HCT116 (cell line): ENCODE results near the gene RMI1. TPM values are rescaled to one million over a fixed set of nuclear protein-coding genes. Genes with fewer than 3 reads are reported as not detected.

Source experiments
- ATAC-seq: fragments of 200-7000 bp; cut with Tn5 transposase; 2 replicates; pipeline ENCODE4 v1.9.1; 2020; ENCODE audit warnings: mild to moderate bottlenecking, moderate library complexity
- BruUV-seq: library from RNA; stranded (reverse); fragments of 400-500 nt; replicated peaks from 2 replicates; lab custom pipeline; 2021; lab: Mats Ljungman, UMichigan
- CTCF ChIA-PET: fragments of 300-600 bp; sonication (Branson Sonifier 250); formaldehyde crosslinking; loops from one replicate; lab custom pipeline; 2021; ENCODE audit warnings: antibody characterized with exemption; lab: Charles Lee
- POLR2A ChIA-PET: fragments of 300-600, 350-600 bp; sonication (Branson Sonifier 250); formaldehyde crosslinking; loops from one replicate; lab custom pipeline; 2021; ENCODE audit warnings: antibody characterized with exemption; lab: Charles Lee
- RAD21 ChIA-PET, 2 experiments: fragments of 300-600 bp; sonication (Branson Sonifier 250); formaldehyde crosslinking; loops; one replicate each; lab custom pipeline; 2023; ENCODE audit warnings: low total read pairs in 2 of 2; ENCODE audit not compliant: uncharacterized antibody in 2 of 2, unreplicated experiment in 2 of 2, low non-redundant PET in 1 of 2; lab: Charles Lee
- DNase-seq: peaks from one replicate; pipeline ENCODE4 v3.0.0-alpha.2; 2010; ENCODE audit warnings: low read depth, low spot score
- H2AFZ ChIP-seq: fragments of 200-600 bp; shearing (Covaris generic), sonication (generic); 2 replicates; pipeline ENCODE4 v1.6.1; 2017; ENCODE audit warnings: low read depth, mixed run types, mixed read lengths, antibody characterized with exemption, low read length; ENCODE audit not compliant: poor library complexity, severe bottlenecking
- H3K27ac ChIP-seq: 2 replicates; pipeline ENCODE4 v1.5.1; 2012; ENCODE audit warnings: low read depth, low read length
- H3K27me3 ChIP-seq: fragments of 200-600 bp; sonication (generic); 2 replicates; pipeline ENCODE4 v1.6.1; 2016; ENCODE audit warnings: mixed run types, low read length, mixed read lengths; ENCODE audit not compliant: insufficient read depth
- H3K36me3 ChIP-seq, 2 experiments: fragments of 200-500 bp in 1 of 2; fragments of 200-600 bp in 1 of 2; sonication (Bioruptor generic) in 1 of 2; sonication (generic) in 1 of 2; 2 replicates each; pipeline versions ENCODE4 v1.5.1 to v1.6.1; 2014 to 2016; ENCODE audit warnings: low read length in 2 of 2, inconsistent platforms in 1 of 2, mixed read lengths in 1 of 2, mixed run types in 1 of 2; ENCODE audit not compliant: insufficient read depth in 2 of 2, control insufficient read depth in 1 of 2
- H3K4me1 ChIP-seq, 2 experiments: fragments of 200-600 bp in 1 of 2; sonication (generic) in 1 of 2; 2 replicates each; pipeline versions ENCODE4 v1.5.1 to v1.6.1; 2012 to 2017; ENCODE audit warnings: low read length in 2 of 2, inconsistent platforms in 1 of 2, mild to moderate bottlenecking in 1 of 2, mixed read lengths in 1 of 2, mixed run types in 1 of 2, moderate library complexity in 1 of 2; ENCODE audit not compliant: insufficient read depth in 2 of 2, control insufficient read depth in 1 of 2
- H3K4me2 ChIP-seq: fragments of 200-600 bp; sonication (generic); 2 replicates; pipeline ENCODE4 v1.6.1; 2017; ENCODE audit warnings: mixed run types, low read length, mixed read lengths
- H3K4me3 ChIP-seq, 2 experiments: fragments of 200-600 bp in 1 of 2; sonication (generic) in 1 of 2; replicated peaks in 1 of 2; 2 replicates each; pipeline ENCODE4 v1.5.1; 2011 to 2016; ENCODE audit warnings: low read length in 2 of 2, control low read depth in 1 of 2, low read depth in 1 of 2, mild to moderate bottlenecking in 1 of 2, mixed read lengths in 1 of 2, mixed run types in 1 of 2
- H3K79me2 ChIP-seq: fragments of 200-600 bp; sonication (generic); 2 replicates; pipeline ENCODE4 v1.6.1; 2017; ENCODE audit warnings: mild to moderate bottlenecking, mixed run types, low read length, moderate library complexity, mixed read lengths; ENCODE audit not compliant: insufficient read depth
- H3K9ac ChIP-seq: fragments of 200-600 bp; sonication (generic); 2 replicates; pipeline ENCODE4 v1.6.1; 2016; ENCODE audit warnings: low read length, mixed read lengths
- H3K9me2 ChIP-seq: fragments of 200-600 bp; sonication (generic), shearing (Covaris generic); 2 replicates; pipeline ENCODE4 v1.6.1; 2017; ENCODE audit warnings: mixed run types, mild to moderate bottlenecking, moderate library complexity; ENCODE audit not compliant: insufficient read depth
- H3K9me3 ChIP-seq, 2 experiments: fragments of 200-500 bp in 1 of 2; fragments of 200-600 bp in 1 of 2; sonication (Bioruptor generic) in 1 of 2; sonication (generic) in 1 of 2; 2 replicates each; pipeline ENCODE4 v1.6.1; 2014 to 2017; ENCODE audit warnings: low read length in 2 of 2, mixed read lengths in 2 of 2, inconsistent platforms in 1 of 2, low read depth in 1 of 2, mild to moderate bottlenecking in 1 of 2, mixed run types in 1 of 2, moderate library complexity in 1 of 2; ENCODE audit not compliant: control insufficient read depth in 1 of 2, insufficient read depth in 1 of 2
- H4K20me1 ChIP-seq: fragments of 200-600 bp; sonication (generic), shearing (Covaris generic); 2 replicates; pipeline ENCODE4 v1.6.1; 2017; ENCODE audit warnings: mixed run types, mild to moderate bottlenecking, moderate library complexity; ENCODE audit not compliant: insufficient read depth
- ATF3 ChIP-seq: IDR thresholded peaks from 2 replicates; pipeline ENCODE4 v1.6.1; 2012
- CEBPB ChIP-seq: IDR thresholded peaks from 2 replicates; pipeline ENCODE4 v1.6.1; 2012; ENCODE audit warnings: low read depth
- CTCF ChIP-seq, 3 experiments: fragments of 200-600 bp in 1 of 3; sonication (generic) in 1 of 3; IDR thresholded peaks in 2 of 3; conservative IDR thresholded peaks in 1 of 3; 2 replicates each; pipeline ENCODE4 v1.5.1; 2012 to 2017; ENCODE audit warnings: low read depth in 2 of 3, low read length in 2 of 3, antibody characterized with exemption in 1 of 3, borderline replicate concordance in 1 of 3, control low read depth in 1 of 3, mild to moderate bottlenecking in 1 of 3, mixed read lengths in 1 of 3, mixed run types in 1 of 3, moderate library complexity in 1 of 3; ENCODE audit not compliant: insufficient read depth in 1 of 3
- EGR1 ChIP-seq: IDR thresholded peaks from 2 replicates; pipeline ENCODE4 v1.6.1; 2012; ENCODE audit warnings: low read depth
- ELF1 ChIP-seq: IDR thresholded peaks from 2 replicates; pipeline ENCODE4 v1.6.1; 2012; ENCODE audit warnings: low read depth, borderline replicate concordance
- EZH2 ChIP-seq: fragments of 200-600 bp; sonication (generic); IDR thresholded peaks from 2 replicates; pipeline ENCODE4 v1.6.1; 2017; ENCODE audit warnings: antibody characterized with exemption, mixed run types
- FOSL1 ChIP-seq: IDR thresholded peaks from 2 replicates; pipeline ENCODE4 v1.6.1; 2012; ENCODE audit warnings: low read depth
- JUND ChIP-seq: IDR thresholded peaks from 2 replicates; pipeline ENCODE4 v1.6.1; 2012
- MAX ChIP-seq: IDR thresholded peaks from 2 replicates; pipeline ENCODE4 v1.6.1; 2012
- POLR2AphosphoS5 ChIP-seq: IDR thresholded peaks from 2 replicates; pipeline ENCODE4 v1.6.1; 2011; ENCODE audit warnings: mild to moderate bottlenecking, low read depth, low read length, moderate library complexity
- RAD21 ChIP-seq: IDR thresholded peaks from 2 replicates; pipeline ENCODE4 v1.6.1; 2012; ENCODE audit warnings: low read depth, mild to moderate bottlenecking
- REST ChIP-seq: IDR thresholded peaks from 2 replicates; pipeline ENCODE4 v1.6.1; 2012; ENCODE audit warnings: low read depth
- SIN3A ChIP-seq: IDR thresholded peaks from 2 replicates; pipeline ENCODE4 v1.6.1; 2012; ENCODE audit warnings: low read depth
- SRF ChIP-seq: IDR thresholded peaks from 2 replicates; pipeline ENCODE4 v1.6.1; 2012; ENCODE audit warnings: low read depth
- TCF7L2 ChIP-seq: IDR thresholded peaks from 2 replicates; pipeline ENCODE4 v1.7.0; 2011; ENCODE audit warnings: borderline replicate concordance, inconsistent platforms; ENCODE audit not compliant: insufficient read depth, insufficient read length; ENCODE audit errors: extremely low read depth
- ZNF274 ChIP-seq: fragments of 200-500 bp; sonication (Bioruptor generic); IDR thresholded peaks from 2 replicates; pipeline ENCODE4 v1.6.1; 2014; ENCODE audit warnings: mild to moderate bottlenecking, low read depth, low read length, inconsistent platforms
- intact Hi-C: fragments of 100-400 bp; cut with micrococcal nuclease; formaldehyde crosslinking; loops from 2 replicates; pipeline ENCODE4 v1.10.0; 2022
- total RNA-seq: library from RNA; stranded (reverse); gene quantifications from one replicate; pipeline ENCODE4 v1.2.1, GENCODE V29; 2021; ENCODE audit not compliant: unreplicated experiment

The RMI1 gene
- total RNA-seq, 1 experiment from 2014 or later = 26.8 TPM

GRCh38 chr9:84007662-84008061 lies 27.1 kb downstream of the RMI1 start (continued):
- TF ChIP-seq ELF1 = no peak
- no peak for TF ChIP-seq SIN3A

- no peaks in the 10 kb centered on the region for H3K79me2 ChIP-seq
- H3K36me3 ChIP-seq = no peaks in the 10 kb centered on the region
- H3K9me3 ChIP-seq = no peaks in the 10 kb centered on the region
- ChIA-PET CTCF (no interaction called here), RAD21 (no interaction called here), POLR2A (no interaction called here)
- no peak overlapping the region for H3K4me2 ChIP-seq
- no peak for DNase-seq
- H3K27ac ChIP-seq = no peak overlapping the region
- no peaks in the 10 kb centered on the region for H3K27me3 ChIP-seq
- TF ChIP-seq ELF1 (no peak), ATF3 (no peak), MAX (no peak), SRF (no peak), JUND (no peak), FOSL1 (no peak), POLR2AphosphoS5 (no peak), EZH2 (no peak), REST (no peak), RAD21 (no peak), CEBPB (no peak), CTCF (IDR thresholded peaks at IDR 0.05 in 2 of 3, conservative IDR thresholded peaks at IDR 0.05 in 1 of 3; ENCODE audit: borderline replicate concordance in 1 of 3, insufficient read depth in 1 of 3, low read depth in 2 of 3, low read length in 2 of 3) (no peak), TCF7L2 (no peak), ZNF274 (no peak), EGR1 (no peak)
- no TSS peak for BruUV-seq
- H3K9me2 ChIP-seq = no peaks in the 10 kb centered on the region
- intact Hi-C loops = no loop called here
- no peaks in the 10 kb centered on the region for H3K4me1 ChIP-seq
- no peak overlapping the region for H3K9ac ChIP-seq
- ATAC-seq = no peak
- no peak overlapping the region for H2AFZ ChIP-seq
- no peaks in the 10 kb centered on the region for H4K20me1 ChIP-seq
- no peak overlapping the region for H3K4me3 ChIP-seq
These were observed 43.5 kb downstream of the RMI1 start for GRCh38 chr9:84024041-84024575.
